CD1c-positive myeloid dendritic cell (primary cell): ENCODE results near the gene CPM.

ENCODE experiments used
- DNase-seq: peaks from one replicate; pipeline ENCODE4 v3.0.0-alpha.2; 2016; ENCODE audit errors: extremely low spot score

CPM gene

DNA sequence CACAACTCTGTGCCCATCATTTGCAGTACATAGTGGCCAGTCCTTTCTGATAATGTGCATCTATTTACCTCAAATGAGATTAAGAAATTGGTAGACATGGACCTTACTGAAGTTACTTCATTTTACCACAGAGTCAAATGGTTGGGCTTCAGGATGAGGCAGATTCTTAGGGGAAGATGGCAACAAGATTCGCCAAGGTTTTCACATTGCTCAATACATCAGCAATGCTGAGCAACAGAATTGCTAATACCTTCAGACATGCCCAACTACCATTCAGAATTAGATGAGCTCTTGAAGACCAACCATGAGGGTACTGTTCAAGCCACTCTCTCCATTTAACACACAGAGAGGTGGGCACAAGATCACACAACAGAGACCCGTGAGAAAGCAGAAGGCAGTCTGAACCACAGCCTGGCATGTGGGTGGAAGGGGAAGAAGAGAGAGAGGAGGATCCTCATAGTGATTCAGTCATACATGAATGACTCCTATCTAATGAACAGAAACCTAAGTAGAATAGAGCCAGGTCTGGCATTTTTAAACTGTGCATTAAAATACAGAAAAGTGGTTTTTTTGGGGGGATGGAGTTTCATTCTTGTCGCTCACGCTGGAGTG, 28.5 kb downstream of the CPM start:
- peak; percentile 80 for DNase-seq

DNA sequence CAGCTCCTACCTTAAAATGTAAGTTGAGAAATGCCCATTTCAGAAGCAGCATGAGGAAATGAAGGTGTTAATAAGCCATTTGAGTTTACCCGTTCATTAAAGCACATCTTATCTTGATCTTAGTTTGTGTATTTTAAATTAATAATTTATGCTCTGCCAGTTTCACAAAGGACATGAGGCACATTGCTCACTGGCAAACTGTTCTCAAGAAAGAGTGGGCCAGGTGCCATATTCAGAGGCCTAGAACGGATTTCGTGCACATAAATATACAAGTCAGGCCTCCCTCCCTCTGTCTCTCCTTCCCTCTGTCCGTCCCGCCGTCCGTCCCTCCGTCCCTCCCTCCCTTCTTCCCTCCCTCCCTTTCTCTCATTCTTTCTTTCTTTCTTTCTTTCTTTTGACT, 29.5 kb downstream of the CPM start:
- DNase-seq = no peak

DNA sequence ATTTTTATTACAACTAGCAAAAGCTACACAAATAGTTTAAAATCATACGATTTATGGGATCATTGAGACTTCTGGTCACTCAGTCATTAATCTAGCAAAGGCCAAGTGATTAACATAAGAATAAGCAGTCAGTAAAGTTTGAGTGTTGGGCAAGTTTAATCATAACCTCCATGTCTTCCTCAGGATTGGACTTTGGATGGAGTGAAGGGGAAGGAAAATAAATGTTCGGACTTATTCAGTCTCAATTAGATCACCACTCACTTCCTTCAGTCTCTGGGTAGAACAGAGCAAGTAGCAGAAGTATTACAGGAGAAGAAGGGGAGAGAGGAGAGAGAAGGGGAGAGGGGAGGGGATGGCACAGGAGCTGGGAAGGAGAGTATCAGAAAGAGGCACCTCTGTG, 31.4 kb downstream of the CPM start:
- no peak for DNase-seq

DNA sequence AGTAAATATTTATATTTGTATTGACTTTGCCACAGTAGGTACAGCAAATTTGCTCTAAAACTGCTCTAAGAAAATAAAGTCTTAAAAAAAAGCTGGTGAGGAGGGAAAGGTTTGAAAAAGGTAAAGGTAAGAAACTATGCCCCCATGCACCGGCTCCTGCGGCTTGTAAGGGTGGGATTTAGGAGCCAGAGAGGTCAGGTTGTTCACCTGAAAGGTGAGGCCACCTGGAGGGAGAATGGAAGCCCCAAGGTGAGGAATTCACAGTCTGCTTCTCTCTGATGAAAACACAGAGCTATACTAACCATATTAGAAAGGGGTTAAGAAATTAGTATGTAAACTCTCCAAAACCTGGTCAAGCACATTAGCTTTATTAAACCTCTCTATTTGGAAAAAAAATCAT, 31.8 kb downstream of the CPM start:
- DNase-seq = no peak

DNA sequence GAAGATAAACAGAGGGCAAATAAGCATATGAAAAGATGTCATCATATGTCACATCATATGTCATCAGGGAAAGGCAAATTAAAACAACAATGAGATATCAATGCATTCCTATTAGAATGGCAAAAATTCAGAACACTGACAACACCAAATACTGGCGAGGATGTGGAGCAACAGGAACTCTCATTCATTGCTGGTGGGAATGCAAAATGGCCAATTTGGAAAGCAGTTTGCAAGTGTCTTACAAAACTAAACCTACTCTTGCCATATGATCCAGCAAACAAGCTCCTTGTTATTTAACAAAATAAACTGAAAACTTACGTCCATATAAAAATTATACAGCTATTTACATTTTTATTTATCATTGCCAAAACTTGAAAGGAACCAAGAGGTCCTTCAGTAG, 32.7 kb downstream of the CPM start:
- DNase-seq = no peak

DNA sequence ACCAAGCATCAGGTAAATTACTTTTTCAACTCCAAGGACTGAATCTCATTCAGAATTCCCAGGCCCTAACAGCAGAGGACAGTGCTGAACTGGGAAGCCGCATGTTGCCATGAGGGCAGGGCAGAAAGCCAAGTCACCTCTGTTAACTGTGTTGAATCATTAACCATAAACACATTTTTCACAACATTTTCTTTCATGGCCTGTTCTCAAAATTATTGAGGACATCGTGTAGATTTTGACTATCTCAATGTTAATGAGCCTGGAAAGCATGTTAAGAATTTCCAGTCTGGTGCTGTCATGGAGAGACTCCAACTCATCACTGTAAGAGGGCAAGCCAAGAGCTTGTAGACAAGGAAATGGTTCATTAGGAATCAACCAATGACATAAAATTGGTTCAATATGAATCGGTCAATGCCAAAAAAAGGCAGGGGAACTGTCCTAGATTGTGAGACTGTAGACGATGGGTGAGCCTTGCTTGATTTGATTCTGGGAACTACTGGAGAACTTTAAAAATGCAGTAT, 33.7 kb downstream of the CPM start:
- DNase-seq = no peak

DNA sequence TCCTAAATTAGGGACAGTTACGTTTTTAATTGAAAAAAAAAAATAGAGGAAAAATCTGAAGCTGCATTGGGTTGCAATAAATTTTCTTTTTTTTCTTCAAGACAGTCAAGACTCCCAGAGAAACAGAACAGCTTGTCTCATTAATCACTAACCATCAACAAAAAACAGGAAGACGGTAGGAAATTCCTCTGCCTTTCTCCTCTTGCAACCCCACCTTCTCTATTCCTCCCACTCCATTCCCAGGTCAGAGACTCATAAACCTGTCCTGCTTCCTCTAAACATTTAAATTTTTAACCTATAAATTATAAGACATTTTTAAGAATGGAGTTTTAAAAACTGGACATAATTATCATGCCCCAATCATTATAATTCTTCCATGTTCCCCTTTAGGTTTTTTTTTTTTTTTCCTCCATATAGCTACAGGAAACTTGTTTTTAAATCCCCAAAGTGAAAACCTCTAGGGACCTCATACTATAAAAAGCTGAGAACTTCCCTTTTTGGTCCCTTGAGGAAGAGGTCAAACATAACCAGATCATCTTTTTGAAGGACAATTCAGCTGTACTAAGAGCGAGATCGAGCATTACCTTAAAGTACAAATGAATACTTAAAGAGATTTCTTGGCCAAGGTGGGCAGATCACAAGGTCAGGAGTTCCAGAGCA, 36.0 kb downstream of the CPM start:
- peak; percentile 71 for DNase-seq

DNA sequence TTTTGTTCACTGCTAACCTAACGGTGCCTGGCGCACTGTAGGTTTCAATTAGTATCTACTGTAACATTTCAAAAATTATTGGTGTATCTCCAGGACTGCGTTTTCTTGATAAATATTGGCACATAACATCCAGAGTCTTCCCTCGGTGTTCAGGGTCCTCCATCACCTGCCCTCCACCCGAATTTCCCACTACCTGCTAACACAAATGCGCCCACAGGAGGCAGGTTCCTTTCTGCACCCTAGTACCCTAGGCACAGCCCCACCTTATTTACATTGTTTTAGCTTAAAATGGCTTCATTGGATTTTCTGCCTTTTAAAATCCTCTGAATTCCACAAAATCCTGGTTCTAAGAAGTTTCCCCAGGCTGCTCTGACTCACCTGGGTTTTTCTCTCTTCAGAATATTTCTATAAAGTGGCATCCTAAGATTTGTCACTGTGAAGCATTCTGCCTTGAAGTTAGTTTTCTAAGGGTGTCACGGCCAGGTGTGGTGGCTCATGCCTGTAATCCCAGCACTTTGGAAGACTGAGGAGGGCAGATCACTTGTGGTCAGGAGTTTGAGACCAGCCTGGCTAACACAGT, 38.6 kb downstream of the CPM start:
- DNase-seq = no peak

DNA sequence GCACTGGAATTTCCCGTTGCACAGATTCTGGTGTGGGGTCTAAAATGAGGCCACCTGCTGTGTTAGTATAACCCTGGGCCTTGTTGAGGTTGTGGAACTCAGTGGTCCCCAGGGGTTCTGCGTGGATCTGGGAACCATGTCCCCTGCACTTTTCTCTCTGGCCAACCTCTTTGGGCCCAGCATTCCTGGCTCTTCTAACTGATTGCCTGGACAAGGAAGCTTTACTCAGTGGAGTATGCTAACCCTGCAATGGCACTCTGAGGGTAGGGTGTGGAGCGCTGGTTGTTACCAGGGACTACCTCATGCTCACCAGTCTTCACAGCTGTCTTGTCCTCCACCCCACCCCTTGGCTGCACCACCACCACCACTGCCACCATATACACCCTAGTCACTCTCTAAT, 39.2 kb downstream of the CPM start:
- DNase-seq = no peak

DNA sequence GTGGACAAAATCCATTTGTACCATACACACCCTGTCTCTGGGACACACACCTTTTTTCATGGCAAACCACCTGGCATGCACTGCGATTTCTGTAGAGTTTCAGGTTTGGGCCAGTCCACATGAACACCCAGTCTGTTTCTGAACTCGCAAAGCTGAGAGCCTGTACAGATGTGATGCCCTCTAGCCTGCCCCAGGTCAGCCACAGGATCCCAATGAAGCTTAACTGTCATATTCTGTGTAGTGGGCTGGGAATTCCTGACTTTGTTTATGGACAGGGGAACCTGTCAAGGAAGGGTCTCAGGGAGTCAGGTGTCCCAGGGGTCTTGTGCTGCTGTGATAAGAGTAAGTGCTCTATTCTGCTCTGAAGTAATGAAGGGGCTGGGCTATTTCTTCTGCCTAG, 39.8 kb downstream of the CPM start:
- no peak for DNase-seq

DNA sequence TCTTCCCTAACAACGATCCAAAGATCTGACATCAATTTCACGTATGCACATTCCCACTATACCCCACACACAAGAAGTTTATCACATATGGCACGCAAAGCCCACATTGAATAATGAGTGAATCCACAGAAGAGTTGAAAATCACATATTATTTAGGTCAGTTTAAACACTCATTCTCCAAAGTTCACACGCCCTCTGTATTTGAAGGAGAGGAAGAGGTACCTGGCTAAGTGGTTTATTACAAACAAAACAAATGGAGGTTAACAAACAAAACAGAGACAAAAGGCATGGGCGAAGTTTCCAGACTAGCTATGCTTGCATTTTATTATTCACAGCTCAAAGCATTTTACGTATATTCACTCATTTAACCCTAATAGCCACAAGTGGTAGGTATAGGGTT, 41.8 kb downstream of the CPM start:
- DNase-seq = no peak

DNA sequence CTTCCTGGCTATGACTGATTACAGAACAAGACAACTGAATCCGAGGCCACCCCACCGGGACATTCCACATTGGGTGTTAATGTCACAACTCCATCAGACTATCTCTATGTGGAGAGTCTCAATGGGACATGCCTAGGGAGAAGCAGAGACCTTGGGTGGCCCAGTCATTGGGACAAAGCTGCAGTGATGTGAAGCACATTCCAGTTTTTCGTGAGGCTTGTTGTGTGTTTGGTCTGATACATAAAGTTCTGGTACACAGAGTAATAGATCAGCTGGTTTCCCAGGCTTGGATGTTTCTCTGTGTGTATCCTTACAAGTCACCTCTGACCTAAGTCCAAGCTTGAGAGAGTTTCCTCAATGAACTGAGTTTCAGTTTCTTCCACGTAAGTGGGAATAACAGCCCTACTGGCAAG, 42.3 kb downstream of the CPM start:
- no peak for DNase-seq

DNA sequence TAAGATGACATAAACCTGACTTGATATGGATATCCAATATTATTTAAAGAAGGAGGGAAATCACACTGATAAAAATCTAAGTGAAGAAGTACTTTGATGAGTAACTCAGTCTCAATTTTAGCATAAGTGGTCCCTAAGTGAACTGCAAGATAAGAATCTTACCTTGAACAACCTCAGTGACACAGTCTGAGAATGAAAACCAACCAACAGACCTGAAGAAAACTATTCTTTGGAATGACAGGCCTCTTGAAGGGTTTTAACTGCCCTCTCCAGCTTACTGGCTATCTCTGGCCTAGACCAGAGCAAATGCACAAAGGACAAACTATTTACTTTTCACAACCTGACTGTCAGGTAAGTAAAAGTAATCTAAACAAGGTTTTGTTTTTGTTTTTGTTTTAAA, 44.7 kb downstream of the CPM start:
- DNase-seq = no peak

DNA sequence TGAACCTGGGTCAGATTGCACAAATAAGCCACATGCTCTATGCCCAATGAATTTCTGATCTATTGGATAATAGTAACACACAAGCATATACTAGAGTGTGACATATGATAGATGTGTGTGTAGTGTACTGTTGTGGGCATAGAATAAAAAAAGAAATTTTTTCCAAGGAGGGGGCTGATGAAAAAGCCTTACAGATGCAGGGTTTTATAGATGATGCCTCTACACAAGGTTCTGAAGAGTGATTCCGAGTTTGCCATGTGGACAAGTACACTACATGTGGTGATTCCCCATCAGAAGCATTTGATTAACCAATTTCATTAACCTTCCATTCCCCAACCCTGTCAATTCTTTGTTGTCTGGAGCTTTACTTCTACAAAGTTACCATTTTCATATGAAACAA, 45.3 kb downstream of the CPM start:
- no peak for DNase-seq

DNA sequence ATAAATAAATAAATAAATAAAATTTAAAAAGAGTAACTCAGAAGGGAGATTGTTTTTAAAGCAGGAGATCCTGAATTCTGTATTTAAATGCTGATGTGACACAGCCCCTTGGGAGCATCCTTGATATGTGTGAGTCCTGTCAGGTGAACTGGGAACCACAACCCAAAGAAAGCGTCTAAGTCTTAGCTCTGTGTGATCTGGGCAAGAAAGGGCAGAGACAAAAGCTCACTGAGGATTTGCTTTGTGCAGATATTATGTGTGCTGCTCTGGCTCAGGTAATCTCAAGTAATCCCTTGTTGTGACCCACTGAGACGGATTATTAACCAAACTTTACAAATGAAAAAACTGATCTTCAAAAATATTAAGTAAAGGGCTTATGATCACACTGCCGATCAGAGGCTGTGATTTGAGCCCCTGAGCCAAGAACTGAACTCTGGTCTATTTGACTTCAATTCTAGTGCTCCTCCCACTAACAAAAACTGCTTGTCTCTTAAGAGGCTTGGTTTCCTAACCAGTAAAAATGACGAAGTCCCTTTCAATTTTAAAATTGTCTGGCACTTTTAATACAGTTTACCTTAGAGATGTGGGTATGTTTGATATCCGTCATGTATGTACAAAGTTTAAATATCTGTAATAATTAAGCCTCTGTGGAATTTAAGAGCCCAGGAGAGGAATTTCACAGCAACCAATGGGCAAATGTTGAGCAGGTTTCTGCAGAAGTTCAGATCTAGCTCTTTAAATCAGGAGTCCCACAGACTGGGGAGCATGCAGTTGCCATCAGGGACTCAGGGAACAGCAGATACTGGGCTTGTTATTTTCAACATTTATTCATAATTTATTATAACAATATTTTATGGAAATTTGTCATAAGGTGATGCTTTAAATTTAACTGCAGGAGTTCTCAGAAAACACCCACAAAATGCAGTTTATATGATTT, 46.1 kb downstream of the CPM start:
- no peak for DNase-seq

DNA sequence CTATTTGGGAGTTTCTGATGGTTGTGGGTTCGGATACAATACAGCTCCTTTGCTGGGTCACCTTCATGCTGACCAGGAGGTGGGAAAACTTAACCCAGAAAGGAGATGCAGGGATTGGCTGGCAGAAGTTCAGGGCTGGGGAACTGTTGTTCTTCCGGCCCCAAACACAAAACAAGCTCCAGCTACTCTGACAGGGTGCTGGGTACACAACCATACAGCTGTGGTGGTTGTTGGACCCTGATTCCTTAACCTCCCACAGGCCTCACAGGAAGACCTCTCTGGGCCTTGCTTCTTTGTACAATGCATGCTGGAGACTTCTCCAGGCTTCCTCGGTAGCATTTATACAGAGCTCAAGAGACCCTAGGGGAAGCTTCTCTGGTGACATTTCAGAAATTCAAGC, 47.6 kb downstream of the CPM start:
- no peak for DNase-seq

DNA sequence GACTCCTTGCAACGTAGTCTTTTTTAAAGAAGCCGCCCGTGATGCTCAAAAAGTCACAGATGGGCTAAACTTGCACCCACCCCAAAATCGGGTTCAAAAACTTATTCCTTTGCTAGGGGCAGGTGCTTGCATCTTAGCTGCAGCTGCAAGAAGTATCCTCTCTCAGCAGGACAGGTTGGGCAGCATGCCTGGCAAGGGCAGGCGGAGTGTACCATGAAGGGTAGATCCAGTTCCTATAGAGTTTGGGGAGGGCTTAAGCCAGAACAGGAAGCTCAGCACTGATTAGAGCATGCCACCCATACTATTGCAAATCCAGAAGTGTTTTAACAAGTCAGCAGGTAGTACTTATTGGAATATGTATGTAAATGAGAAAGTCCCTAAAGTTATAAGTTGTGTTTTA, 48.7 kb downstream of the CPM start:
- no peak for DNase-seq

DNA sequence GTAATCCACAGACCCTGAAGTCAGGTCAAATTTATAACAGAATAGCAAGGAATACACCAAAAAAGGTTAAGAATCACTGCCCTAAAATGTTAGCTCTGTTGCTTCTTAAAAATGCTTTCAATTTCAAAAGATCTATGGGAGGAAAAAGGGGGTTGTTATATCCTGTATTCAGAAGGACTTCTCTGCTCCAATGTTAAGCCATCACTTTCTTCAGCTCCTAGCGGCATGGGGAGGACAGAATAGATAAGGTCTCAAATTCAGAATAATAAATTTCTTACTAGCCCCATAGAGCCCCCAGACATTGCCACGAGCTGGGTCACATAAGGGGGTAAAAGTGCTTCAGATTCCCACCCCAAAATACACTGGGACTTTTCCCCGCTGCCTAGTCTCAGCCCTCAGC, 49.8 kb downstream of the CPM start:
- DNase-seq = no peak

DNA sequence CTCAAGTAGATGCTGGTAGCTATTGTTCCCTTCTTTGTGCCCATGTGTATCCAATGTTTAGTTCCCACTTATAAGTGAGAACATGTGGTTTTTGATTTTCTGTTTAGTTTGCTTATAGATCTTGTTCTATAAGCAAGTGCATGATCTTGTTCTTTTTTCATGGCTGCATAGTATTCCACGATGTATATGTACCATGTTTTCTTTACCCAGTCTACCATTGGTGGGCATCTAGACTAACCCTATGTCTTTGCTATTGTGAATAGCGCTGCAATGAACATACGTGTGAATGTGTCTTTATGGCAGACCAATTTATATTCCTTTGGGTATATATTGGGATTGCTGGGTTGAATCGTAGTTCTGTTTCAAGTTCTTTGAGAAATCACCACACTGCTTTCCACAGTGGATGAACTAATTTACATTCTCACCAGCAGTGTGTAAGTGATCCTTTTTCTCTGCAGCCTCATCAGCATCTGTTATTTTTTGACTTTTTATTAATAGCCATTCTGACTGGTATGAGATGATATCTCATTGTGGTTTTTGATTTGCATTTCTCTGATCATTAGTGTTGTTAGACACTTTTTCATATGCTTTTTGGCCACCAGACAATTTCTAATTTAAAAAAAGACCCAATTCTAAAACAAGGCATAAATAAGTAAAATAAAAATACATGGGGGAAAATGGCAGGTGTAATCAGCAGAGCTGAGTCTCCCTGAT, 50.6 kb downstream of the CPM start:
- DNase-seq = no peak

DNA sequence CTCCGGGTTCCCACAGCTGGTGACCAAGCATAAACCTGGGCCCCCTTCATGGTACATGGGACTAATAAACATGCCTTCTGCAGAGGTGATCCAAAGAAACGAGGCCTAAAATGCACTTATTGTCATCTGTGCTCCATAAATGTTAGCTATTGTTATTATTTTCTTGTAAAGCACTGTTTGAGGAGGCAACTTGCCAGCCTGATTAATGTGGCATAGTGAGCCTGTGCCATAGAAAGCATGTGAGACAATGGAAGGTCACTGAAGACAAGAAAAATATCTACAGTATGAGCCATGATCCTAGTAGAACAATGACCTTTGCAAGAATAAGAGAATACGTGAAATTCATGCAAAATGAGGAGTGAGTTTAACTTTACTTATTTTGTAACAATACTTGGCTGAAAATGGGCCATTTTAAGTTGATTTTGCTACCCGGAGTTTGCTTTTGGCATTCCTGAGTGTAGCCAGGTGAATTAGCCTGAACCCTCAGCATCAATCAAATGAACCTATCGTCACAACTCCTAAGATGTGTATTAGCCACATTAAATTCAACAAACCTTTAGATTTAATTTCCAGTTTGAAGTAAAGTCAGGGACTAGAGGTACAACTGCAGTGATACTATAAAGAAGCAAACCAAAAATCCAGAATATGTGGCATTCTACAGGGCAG, 52.2 kb downstream of the CPM start:
- DNase-seq = no peak

DNA sequence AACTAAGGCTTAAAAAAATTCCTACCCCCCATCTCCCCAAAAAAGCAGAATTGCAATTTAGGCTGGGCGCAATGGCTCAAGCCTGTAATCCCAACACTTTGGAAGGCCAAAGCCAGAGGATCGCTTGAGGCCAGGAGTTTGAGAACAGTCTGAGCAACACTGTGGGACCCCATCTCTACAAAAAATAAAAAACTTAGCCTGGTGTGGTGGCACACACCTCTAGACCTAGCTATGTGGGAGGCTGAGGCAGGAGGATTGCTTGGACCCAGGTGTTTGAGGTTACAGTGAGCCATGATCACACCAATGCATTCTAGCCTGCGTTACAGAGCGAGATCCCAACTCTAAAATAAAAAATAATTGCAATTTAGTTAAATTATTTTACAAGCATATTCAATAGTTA, 54.1 kb downstream of the CPM start:
- DNase-seq = no peak
